NCI-H748 (cell line): ENCODE data around the gene BORCS5.

Source experiments
- DNase-seq: peaks from one replicate; lab custom pipeline; 2025; ENCODE audit not compliant: unreplicated experiment; lab: John Stamatoyannopoulos, UW

BORCS5 gene

DNA sequence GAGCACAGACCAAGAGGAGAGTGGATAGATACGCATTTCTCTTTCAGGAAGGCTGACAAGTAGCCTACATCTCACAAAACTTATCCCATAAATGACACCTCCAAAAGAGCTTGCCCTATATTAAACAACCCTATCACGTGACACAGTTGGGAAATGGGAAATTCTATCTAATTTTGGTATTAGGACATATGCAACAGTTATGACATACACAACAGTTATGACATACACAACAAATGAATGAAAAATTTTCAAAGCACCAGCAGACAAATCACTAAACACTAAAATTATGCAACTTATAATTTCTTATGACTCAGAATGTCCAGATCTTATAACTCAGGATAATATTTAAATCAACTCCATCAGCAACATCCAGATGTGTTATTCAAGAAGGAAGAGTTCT is 151.7 kb downstream of the BORCS5 start:
- no peak for DNase-seq

DNA sequence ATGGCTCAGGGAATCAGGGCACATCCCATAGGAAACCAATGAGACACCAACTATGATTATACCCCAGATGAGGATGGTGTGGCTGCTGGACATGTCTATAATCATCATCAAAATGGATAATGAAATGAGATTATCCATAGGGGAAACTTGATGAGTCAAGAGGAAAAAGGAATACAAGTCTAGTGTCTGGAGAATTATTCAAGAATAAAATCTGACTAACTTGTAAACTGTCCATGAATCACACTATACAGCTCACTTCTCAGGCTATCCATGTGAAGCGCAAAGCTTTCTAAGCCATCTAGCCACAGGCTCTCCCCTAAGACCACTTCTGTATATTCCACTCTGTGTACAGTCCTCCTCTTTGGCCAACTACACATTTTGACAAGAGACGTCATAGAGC is 153.3 kb downstream of the BORCS5 start:
- DNase-seq = no peak

DNA sequence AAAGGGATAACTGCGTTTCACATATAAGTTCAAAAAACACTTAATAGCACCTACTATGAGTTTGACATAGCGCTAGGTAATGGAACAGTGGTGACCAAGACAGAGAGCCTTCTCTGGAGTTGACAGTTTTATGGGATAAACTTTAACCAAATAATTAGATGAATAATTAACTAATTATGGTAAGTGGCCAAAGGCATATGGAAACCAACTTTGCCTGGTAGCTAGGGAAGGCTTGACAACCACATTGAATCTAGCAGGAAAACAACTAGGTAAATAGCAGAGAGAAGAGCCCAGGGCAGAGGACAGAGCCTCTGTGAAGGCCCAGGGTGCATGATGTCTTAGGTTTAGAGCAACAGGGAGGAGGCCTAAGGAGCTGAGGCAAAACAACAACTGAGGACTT is 153.7 kb downstream of the BORCS5 start:
- no peak for DNase-seq

DNA sequence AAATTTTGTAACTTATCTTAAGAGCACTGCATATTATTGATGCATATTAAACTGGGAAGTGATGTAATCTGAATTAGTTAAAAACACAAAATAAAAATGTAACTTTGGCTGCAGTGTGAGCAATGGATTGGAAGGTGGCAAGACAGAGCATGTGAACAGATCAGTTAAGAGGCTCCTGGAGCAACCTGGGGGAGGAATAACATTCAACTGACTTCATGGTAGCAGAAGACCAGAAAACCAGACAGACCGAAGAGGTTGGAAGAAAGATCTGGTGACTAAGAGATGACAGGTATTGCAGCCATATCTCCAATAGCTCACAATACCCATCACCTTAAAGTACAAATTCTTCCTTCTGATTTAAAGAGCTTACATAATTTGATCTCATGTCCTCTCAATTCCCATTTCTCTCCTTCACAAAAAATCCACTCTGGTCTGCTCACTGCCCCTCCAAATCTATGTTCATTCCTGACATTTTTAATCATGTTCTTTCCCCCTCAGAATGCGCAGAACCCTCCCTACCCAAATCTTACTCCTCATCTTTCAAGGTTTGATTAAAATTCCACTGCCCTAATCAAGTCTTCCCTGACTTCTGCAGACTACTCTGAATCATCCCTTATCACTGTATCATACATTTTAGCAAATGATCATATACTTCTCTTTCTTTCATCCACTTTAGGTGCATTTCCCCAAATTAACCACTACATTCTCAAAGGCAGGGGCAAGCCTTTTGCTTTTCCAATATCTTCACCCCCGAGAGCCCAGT is 154.3 kb downstream of the BORCS5 start:
- no peak for DNase-seq

DNA sequence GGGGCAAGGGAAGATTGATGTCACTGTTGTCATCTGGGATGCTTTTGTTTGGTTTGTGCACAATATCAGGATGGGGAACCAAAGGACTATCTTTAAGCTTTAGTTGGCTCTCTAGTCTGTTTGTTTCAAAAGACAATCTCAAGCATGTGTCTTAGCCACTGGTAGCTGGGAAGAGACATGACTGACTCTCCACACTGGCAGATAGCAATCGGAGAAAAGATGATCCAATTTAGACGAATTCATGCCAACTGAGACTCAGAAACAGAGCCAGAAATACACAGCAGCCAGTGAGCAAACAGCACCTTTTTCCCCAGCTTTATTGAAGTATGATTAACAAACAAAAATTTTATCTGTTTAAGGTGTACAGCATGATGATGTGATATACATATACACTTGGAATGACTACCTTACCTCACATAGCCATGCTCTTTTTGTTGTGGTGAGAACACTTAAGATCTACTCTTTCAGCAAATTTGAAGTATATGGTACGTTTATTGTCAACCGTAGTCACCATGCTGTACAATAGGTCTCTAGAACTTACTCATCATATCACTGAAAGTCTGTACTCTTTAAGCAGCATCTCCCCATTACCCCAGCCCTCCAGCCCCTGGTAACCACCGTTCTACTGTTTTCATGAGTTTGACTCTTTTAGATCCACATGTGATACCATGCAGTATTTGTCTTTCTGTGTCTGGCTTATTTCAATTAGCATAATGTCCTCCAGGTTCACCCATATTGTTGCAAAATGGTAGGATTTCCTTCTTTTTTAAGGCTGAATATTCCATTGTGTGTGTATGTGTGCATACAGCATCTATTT is 155.2 kb downstream of the BORCS5 start:
- DNase-seq = no peak

DNA sequence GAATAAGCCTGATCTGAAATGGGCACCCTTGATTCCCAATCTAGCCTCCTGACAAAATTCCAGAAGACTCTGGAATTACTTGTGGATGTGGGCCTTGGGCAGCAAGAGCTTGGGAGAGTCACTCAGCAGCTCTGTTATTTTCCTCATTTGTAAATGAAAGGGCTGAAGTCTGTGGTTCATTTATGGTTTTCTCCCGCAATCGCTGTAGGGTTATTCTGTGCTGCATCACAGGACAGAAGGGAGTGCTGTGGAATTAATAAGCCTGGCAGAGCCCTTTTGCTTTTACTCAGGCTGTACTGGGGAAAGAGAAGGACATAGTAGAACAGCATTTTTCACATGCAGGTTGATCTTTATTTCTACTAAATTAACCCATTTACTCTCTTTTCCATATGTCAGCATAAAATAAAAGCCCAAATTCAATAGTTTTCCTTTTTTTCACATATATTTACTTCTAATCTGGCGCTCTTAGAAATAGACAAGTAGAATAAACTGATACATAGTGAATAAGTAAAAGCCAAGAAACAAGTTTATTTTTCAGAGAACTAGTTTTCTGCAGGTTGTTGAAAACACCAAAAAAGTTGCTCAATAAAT is 156.6 kb downstream of the BORCS5 start:
- no peak for DNase-seq

DNA sequence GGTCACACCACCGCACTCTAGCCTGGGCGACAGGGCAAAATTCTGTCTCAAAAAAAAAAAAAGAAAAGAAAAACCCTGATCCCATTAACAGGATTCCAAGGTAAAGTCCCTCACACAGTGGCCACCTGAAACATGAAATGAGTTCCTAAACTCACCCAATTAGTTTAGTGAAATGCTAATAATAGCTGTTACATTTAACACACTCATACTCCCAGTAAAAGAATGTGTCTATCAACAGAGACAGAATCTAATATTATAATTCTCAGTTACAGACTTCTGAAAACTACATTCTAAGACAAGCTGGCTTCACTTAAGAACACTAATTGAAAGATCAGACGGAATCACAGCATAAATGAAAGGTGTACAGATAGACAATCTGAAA is 161.6 kb downstream of the BORCS5 start:
- DNase-seq = no peak

DNA sequence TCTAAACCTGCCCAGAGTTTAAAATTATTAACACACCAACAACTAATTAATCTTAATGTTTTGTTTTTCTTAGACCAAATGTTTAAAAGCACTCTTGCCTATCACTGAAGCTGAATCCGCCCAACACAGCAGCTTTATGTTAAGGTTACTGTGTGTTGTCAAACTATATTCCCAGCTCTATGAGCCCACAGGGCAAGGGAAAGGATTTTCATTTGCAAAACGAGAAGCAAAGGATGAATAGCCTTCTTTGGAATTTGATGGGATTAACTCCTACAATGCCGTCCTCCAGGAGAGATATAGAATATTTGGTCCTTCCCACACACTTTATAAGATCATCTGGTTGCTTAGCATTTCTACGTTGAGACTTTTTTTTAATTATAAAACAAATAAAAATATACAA is 162.0 kb downstream of the BORCS5 start:
- no peak for DNase-seq
